K562 (cell line): ENCODE measurements around the gene WARS2. TPM values are rescaled to one million over a fixed set of nuclear protein-coding genes. Genes with fewer than 3 reads are reported as not detected.

Experiments
- ATAC-seq: fragments of 200-7000 bp; cut with Tn5 transposase; 3 replicates; pipeline ENCODE4 v1.9.1; 2020; ENCODE audit warnings: moderate library complexity
- BruUV-seq: library from RNA; stranded (reverse); fragments of 400-500 nt; replicated peaks from 2 replicates; lab custom pipeline; 2021; lab: Mats Ljungman, UMichigan
- CTCF ChIA-PET: fragments of 300-600 bp; formaldehyde crosslinking; extraction: SDS; loops from one replicate; lab custom pipeline; 2021; ENCODE audit warnings: low intra/inter-chr PET ratio; lab: Yijun Ruan, JAX
- POLR2A ChIA-PET: fragments of 300-600, 350-650 bp; sonication (Branson Sonifier 250); formaldehyde crosslinking; extraction: SDS; loops from one replicate; lab custom pipeline; 2021; ENCODE audit warnings: antibody characterized with exemption, inconsistent platforms; lab: Yijun Ruan, JAX
- DNase-seq, 4 experiments: peaks; one replicate each; pipeline versions ENCODE4 v3.0.0 to v3.0.0-alpha.2; 2011 to 2018; ENCODE audit warnings: low spot score in 3 of 4, mixed read lengths in 3 of 4; ENCODE audit errors: extremely low read depth in 1 of 4
- FAIRE-seq: peaks from 2 replicates; lab custom pipeline; 2011; peaks lifted over from hg19 to GRCh38; lab: Jason Lieb, UNC
- H2AFZ ChIP-seq: 2 replicates; pipeline ENCODE4 v1.6.0; 2011; ENCODE audit warnings: low read depth, low read length, control low read depth, inconsistent platforms
- H3K27ac ChIP-seq: fragments of 200-600 bp; 3 replicates; pipeline ENCODE4 v1.8.0; 2011; ENCODE audit warnings: low read depth, mild to moderate bottlenecking, control low read depth, inconsistent platforms, low read length, moderate library complexity, mixed read lengths; ENCODE audit errors: extremely low read depth
- H3K27me3 ChIP-seq, 2 experiments: fragments of 300-600 bp in 1 of 2; 2 replicates in 1 of 2; 3 replicates in 1 of 2; pipeline versions ENCODE4 v1.6.0 to v1.8.0; 2011; ENCODE audit warnings: inconsistent platforms in 2 of 2, low read length in 2 of 2, mild to moderate bottlenecking in 1 of 2, mixed read lengths in 1 of 2, moderate library complexity in 1 of 2; ENCODE audit not compliant: control insufficient read depth in 2 of 2, insufficient read depth in 2 of 2
- H3K36me3 ChIP-seq: fragments of 300-600 bp; 3 replicates; pipeline ENCODE4 v1.8.0; 2011; ENCODE audit warnings: mild to moderate bottlenecking, low read length, inconsistent platforms; ENCODE audit not compliant: control insufficient read depth, insufficient read depth
- H3K4me1 ChIP-seq, 2 experiments: fragments of 200-600 bp in 1 of 2; replicated peaks in 1 of 2; 2 replicates in 1 of 2; 3 replicates in 1 of 2; pipeline versions ENCODE4 v1.5.1 to v1.8.0; 2011; ENCODE audit warnings: inconsistent platforms in 2 of 2, low read length in 2 of 2, mild to moderate bottlenecking in 1 of 2, mixed read lengths in 1 of 2, moderate library complexity in 1 of 2; ENCODE audit not compliant: control insufficient read depth in 2 of 2, insufficient read depth in 2 of 2
- H3K4me2 ChIP-seq: 2 replicates; pipeline ENCODE4 v1.6.1; 2011; ENCODE audit warnings: low read length, control low read depth, inconsistent platforms, mixed read lengths; ENCODE audit not compliant: insufficient read depth
- H3K4me3 ChIP-seq: fragments of 200-600 bp; sonication (generic), shearing (Covaris generic); 2 replicates; pipeline ENCODE4 v1.5.1; 2016; ENCODE audit warnings: control low read depth, inconsistent platforms
- H3K79me2 ChIP-seq: fragments of 200-600 bp; 3 replicates; pipeline ENCODE4 v1.8.0; 2011; ENCODE audit warnings: low read length, inconsistent platforms; ENCODE audit not compliant: control insufficient read depth, insufficient read depth
- H3K9ac ChIP-seq, 2 experiments: 2 replicates each; pipeline versions ENCODE4 v1.6.0 to v1.6.1; 2011; ENCODE audit warnings: low read depth in 2 of 2, low read length in 2 of 2, control low read depth in 1 of 2, inconsistent platforms in 1 of 2, mild to moderate bottlenecking in 1 of 2, mixed read lengths in 1 of 2; ENCODE audit not compliant: insufficient read depth in 1 of 2
- H3K9me1 ChIP-seq: one replicate; pipeline ENCODE4 v1.6.0; 2011; ENCODE audit warnings: inconsistent platforms, mild to moderate bottlenecking, low read length, moderate library complexity; ENCODE audit not compliant: control insufficient read depth, insufficient read depth
- H3K9me3 ChIP-seq: replicated peaks from 2 replicates; pipeline ENCODE4 v1.5.1; 2011; ENCODE audit warnings: low read depth, low read length, inconsistent platforms; ENCODE audit not compliant: control insufficient read depth, insufficient read depth
- H4K20me1 ChIP-seq: replicated peaks from 2 replicates; pipeline ENCODE4 v1.6.1; 2011; ENCODE audit warnings: low read length, inconsistent platforms, mixed read lengths; ENCODE audit not compliant: control insufficient read depth, insufficient read depth
- BRCA1 ChIP-seq, 2 experiments: fragments of 450-650 bp in 1 of 2; sonication (generic) in 1 of 2; formaldehyde crosslinking in 1 of 2; IDR thresholded peaks; 2 replicates each; pipeline versions ENCODE4 v1.5.0 to v1.6.1; 2017 to 2020; ENCODE audit warnings: mild to moderate bottlenecking in 1 of 2, missing genetic modification reagents in 1 of 2
- MEIS2 ChIP-seq: fragments of 450-650 bp; IDR thresholded peaks from 2 replicates; pipeline ENCODE4 v1.6.1; 2014; ENCODE audit warnings: mild to moderate bottlenecking; ENCODE audit not compliant: partially characterized antibody
- SIX5 ChIP-seq, 2 experiments: IDR thresholded peaks; 2 replicates each; pipeline ENCODE4 v1.6.1; 2011; ENCODE audit warnings: low read length in 2 of 2, borderline replicate concordance in 1 of 2, low read depth in 1 of 2, mild to moderate bottlenecking in 1 of 2, moderate library complexity in 1 of 2; ENCODE audit not compliant: insufficient read depth in 1 of 2
- ZFP1 ChIP-seq: fragments of 450-650 bp; formaldehyde crosslinking; IDR thresholded peaks from 2 replicates; pipeline ENCODE4 v1.4.0; 2020; ENCODE audit warnings: mild to moderate bottlenecking, mixed read lengths
- ZNF324 ChIP-seq: fragments of 250-450 bp; sonication (Bioruptor Pico); IDR thresholded peaks from 2 replicates; pipeline ENCODE4 v1.4.0; 2020; ENCODE audit warnings: mild to moderate bottlenecking
- ZNF584 ChIP-seq: fragments of 200-800 bp; sonication (Bioruptor generic); IDR thresholded peaks from 2 replicates; pipeline ENCODE4 v1.6.1; 2016; ENCODE audit warnings: low read depth, mild to moderate bottlenecking, missing genetic modification characterization, missing compliant biosample characterization
- WGBS: fragments of 100-300 bp; shearing (Covaris generic); methylation state at CpG from one replicate; pipeline ENCODE4 v1.1.6; 2016; ENCODE audit warnings: low coverage, mixed read lengths; ENCODE audit not compliant: insufficient coverage; ENCODE audit errors: missing lambda C conversion rate; 5-methylcytosine and 5-hydroxymethylcytosine counted together
- in situ Hi-C: fragments of 300-500 bp; cut with MboI; formaldehyde crosslinking; loops from 4 replicates; pipeline ENCODE4 v1.15.0; 2018; ENCODE audit warnings: inconsistent platforms, mixed read lengths
- intact Hi-C: fragments of 100-400 bp; cut with micrococcal nuclease; formaldehyde crosslinking; loops from 2 replicates; pipeline ENCODE4 v1.14.2; 2022
- polyA plus RNA-seq, 8 experiments: library from polyadenylated mRNA; depleted of rRNA in 4 of 8; stranded (reverse) in 5 of 8; unstranded in 3 of 8; fragments of >200 nt; fragmentation: Nextera tagmentation in 2 of 8; fragmentation: Illumina TruSeq in 1 of 8; extraction: Ambion mirVana in 2 of 8; extraction: Trizol in 1 of 8; gene quantifications; 2 replicates each; pipeline versions ENCODE4 v1.2.1 to v1.2.3, GENCODE V29; 2011 to 2014; ENCODE audit warnings: inconsistent platforms in 1 of 8, missing spikeins in 1 of 8
- total RNA-seq, 7 experiments: library from RNA; depleted of rRNA in 6 of 7; stranded (reverse); fragments of >200 nt in 6 of 7; fragmentation: Illumina TruSeq in 2 of 7; extraction: Trizol in 2 of 7; gene quantifications; 2 replicates each; pipeline versions ENCODE4 v1.2.1 to v1.2.3, GENCODE V29; 2011 to 2021; ENCODE audit warnings: low replicate concordance in 1 of 7
- TF ChIP-seq, protein P1 (sequence below): sonication (generic); formaldehyde crosslinking; IDR thresholded peaks from 2 replicates; pipeline ENCODE4 v1.8.1; 2023; ENCODE audit warnings: mild to moderate bottlenecking, missing genetic modification reagents, moderate library complexity

The WARS2 gene
- total and polyA plus RNA-seq, 9 of the 15 experiments (the other 6 are each of a cell fraction or from before 2014, with no cell fraction given) = 5.7 to 18.0 (median 16.9) TPM

DNA sequence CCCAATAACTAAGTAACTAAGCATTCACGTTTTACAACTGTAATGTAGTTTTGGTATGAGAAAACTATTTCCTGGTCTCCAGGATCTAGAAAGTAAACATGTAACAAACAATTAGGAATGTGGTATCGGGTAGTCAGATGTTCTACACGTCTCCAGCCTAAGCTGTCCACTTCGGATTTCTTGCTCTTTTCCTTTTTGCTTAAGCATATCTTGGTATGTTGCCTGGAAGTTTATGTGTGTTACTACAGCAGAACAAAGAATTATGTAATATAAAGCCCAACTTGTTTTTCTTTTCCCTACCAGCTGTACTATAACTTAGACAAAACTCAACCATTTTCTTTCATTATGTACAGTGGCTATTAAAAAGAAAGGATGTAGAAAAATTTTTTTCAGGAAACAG is 20.4 kb upstream of the WARS2 start:
- no peaks in the 10 kb centered on the region for H3K9me1 ChIP-seq
- H4K20me1 ChIP-seq = no peaks in the 10 kb centered on the region
- ChIA-PET CTCF (no interaction called here), POLR2A (interaction anchor here (1.0 kb wide), 2 partner anchors 11 to 20 kb away, joined by 3 read pairs; partner anchors contain the start of gene WARS2)
- DNase-seq (peak in 1 of 4 experiments; percentile 5), ATAC-seq (no peak), FAIRE-seq (no peak)
- no TSS peak for BruUV-seq
- TF ChIP-seq SIX5 (IDR thresholded peaks at IDR 0.05; ENCODE audit: borderline replicate concordance in 1 of 2, insufficient read depth in 1 of 2, low read depth in 1 of 2, low read length in 2 of 2) = no peak
- no peak for TF ChIP-seq ZFP1
- TF ChIP-seq ZNF584 (CRISPR knock-in tag) = no peak
- no peak for TF ChIP-seq MEIS2
- TF ChIP-seq, protein P1, sequence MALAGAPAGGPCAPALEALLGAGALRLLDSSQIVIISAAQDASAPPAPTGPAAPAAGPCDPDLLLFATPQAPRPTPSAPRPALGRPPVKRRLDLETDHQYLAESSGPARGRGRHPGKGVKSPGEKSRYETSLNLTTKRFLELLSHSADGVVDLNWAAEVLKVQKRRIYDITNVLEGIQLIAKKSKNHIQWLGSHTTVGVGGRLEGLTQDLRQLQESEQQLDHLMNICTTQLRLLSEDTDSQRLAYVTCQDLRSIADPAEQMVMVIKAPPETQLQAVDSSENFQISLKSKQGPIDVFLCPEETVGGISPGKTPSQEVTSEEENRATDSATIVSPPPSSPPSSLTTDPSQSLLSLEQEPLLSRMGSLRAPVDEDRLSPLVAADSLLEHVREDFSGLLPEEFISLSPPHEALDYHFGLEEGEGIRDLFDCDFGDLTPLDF (CRISPR knock-in tag) = no peak
- TF ChIP-seq ZNF324 (CRISPR knock-in tag) = no peak
- TF ChIP-seq BRCA1 (IDR thresholded peaks at IDR 0.05) = no peak
- no peak for TF ChIP-seq BRCA1 (CRISPR knock-in tag; IDR thresholded peaks at IDR 0.05)
- H3K4me3 ChIP-seq = no peak overlapping the region
- no peaks in the 10 kb centered on the region for H3K4me1 ChIP-seq
- 84% methylated on average over 4 of the region's 4 CpGs for WGBS
- H3K27ac ChIP-seq = no peak overlapping the region
- intact Hi-C loops (no loop called here), in situ Hi-C loops (no loop called here)
- H3K9ac ChIP-seq = no peak overlapping the region
- H3K27me3 ChIP-seq = no peaks in the 10 kb centered on the region
- H3K4me2 ChIP-seq = no peak overlapping the region
- H3K36me3 ChIP-seq = peaks cover 34% of the 10 kb centered on the region
- H3K79me2 ChIP-seq = no peaks in the 10 kb centered on the region
- H3K9me3 ChIP-seq = no peaks in the 10 kb centered on the region
- H2AFZ ChIP-seq = no peak overlapping the region
